GM21381 (cell line): Measurements from ENCODE around the gene TAF1D.
"Not testable (repeated sequence)": the region's sequence is repeated elsewhere in the genome, so short reads cannot be mapped to it uniquely, and the experiment has no call there.

Source experiments
- ATAC-seq: cut with Tn5 transposase; IDR thresholded peaks from one replicate; pipeline ENCODE4 v1.9.1; 2021; ENCODE audit warnings: mild to moderate bottlenecking, moderate library complexity; ENCODE audit not compliant: unreplicated experiment

The TAF1D gene, protein sequence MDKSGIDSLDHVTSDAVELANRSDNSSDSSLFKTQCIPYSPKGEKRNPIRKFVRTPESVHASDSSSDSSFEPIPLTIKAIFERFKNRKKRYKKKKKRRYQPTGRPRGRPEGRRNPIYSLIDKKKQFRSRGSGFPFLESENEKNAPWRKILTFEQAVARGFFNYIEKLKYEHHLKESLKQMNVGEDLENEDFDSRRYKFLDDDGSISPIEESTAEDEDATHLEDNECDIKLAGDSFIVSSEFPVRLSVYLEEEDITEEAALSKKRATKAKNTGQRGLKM

DNA sequence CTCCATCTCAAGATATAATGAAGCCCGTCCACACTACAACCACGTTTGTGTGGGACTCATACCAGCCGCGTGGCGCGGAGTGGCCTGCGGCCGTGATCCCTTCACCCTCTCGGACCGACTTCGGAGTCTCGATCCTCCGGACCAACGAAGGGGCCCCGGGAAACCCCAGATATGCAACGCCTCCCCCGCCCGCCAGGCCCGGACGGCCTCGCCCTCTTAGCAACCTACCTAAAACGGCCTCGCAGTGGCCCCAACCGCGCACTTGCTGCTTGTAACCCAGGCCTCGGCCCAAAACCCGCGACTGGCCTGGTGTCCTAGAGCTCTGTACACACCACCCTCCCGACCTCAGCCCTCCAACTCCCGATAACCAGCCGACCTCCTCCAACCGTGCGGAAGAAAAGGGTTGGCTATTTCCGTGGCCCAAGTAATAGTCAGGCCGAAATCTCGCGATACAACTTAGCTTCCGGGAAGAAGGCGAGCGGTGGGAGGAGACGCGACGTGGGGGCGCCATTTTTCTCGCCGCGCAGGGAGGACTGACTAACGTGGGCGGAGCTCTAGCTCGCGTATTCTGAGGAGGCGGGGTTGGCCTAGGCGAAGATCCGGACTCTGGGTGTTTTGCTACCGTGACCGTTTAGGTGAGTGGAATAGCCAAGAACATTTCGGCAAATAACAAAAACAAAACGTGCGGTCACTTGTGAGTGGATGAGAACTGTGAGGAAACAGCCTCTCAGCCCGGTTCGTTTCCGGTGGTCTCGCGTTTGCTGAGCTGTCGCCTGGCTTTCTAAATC is at the start of gene TAF1D, which contains the start of gene C11orf54:
TSS of gene TAF1D (minus strand) at position 402 of the 788 bp plus-strand sequence. CDS start 2,191 bp downstream, outside the sequence.
TSS of gene C11orf54 (plus strand) at position 579 of the 788 bp plus-strand sequence. CDS start 5,722 bp downstream, outside the sequence.
- peak; percentile 86 for ATAC-seq

DNA sequence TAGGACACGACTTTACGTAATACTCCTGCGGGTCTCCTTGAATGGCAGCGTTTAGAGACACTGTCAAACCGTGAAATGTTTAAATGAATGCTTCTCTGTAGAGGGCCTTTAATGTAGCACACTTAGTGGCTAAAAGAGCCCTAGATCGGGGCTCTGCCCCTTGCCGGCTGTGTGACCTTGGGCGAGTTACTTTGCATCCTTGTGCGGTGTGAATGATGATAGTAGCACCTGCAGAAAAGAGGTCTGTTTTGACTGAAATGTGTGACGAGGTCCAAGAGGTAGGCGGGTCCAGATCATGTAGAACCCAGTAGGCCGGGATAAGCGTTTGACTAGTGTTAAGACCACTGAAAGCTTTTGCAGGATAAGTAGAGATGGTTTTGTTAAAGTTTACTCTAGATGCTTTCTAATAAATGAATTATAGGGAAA is 43.7 kb upstream of the TAF1D start:
- ATAC-seq, result peak; percentile 30

DNA sequence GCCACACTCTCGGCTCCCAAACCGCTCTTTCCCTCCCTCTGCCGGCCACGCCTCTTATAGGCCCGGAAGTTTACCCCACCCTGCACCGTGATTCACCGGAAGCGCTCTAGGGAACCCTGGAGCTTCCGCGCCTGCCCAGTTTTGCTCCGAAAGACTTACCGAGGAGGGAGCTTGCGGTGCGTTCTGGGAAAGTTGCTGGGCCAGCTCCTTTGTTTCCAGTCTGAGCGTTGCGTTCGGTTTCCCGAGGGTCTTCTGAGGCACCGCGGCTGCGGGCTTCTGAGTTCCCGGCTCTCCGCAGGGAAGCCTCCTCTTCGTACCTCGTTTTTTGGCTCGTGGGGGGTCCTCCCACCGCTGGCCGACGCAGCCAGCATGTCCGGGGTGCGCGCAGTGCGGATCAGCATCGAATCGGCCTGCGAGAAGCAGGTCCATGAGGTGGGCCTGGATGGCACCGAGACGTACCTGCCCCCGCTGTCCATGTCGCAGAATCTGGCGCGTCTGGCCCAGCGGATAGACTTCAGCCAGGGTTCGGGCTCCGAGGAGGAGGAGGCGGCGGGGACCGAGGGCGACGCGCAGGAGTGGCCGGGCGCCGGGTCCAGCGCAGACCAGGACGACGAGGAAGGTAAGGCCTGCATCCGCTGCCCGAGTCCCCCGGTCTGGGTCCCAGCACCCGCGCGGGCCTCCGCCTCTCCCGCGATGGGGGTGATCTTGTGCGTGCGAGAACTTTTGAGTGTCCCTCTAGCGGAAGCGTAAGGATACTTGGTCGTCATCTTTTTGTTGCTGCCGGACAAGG is 43.0 kb upstream of the TAF1D start, which contains the start of gene MED17:
TSS of gene MED17 (plus strand) at position 138 of the 790 bp plus-strand sequence. CDS start at position 370, 232 bp downstream.
- peak; percentile 96 for ATAC-seq

DNA sequence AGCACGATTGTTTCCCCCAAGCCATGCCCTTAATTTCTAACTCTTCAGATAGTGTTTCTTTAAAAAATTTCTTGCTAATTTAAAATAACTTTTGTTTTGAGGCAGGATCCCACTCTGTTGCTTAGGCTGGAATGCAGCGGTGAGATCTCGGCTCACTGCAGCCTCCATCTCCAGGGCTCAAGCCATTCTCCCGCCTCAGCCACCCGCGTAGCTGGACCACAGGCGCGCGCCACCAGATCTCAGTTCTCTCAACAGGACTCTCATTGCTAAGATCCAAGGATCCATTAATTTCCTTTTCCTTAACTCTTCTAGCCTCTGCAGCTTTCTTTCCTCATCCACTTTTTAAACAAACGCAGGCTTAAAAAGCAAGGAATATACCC is 42.5 kb upstream of the TAF1D start:
- ATAC-seq, result peak; percentile 47

DNA sequence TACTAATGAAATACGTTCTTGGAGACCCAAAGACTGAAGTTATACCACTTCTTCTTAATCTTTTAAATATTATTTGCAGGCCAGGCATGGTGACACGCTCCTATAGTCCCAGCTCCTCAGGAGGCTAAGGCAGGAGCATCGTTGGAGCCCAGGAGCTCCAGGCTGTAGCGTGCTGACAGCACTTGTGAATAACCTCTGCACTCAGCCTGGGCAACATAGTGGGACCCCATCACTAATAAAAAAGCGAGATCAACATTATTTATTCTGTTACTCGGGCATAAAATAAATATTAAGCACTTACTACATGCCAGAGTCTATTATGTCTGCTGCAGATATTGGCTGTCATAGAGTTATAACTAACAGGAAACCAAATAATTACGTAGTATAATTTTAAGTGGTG is 42.1 kb upstream of the TAF1D start:
- ATAC-seq, result no peak

DNA sequence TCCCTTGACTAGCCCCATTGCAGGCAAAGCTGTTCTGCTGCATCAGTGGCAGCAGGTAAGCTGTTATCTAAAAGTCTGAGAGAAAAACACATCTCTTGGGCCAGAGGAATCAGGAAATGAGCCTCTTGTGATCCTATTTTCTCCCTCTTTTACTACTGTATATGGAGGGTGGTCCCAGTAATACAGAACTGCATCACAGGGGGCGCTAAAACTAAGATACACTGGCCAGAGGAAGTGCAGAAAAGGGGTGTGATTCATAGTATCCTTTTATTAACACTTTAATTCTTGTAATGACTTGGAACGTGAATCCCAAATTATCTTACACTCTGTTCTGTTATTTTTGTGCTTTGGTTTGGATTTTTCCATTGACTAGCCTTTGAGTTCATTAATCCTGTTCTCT is 34.0 kb upstream of the TAF1D start:
- ATAC-seq, result no peak

DNA sequence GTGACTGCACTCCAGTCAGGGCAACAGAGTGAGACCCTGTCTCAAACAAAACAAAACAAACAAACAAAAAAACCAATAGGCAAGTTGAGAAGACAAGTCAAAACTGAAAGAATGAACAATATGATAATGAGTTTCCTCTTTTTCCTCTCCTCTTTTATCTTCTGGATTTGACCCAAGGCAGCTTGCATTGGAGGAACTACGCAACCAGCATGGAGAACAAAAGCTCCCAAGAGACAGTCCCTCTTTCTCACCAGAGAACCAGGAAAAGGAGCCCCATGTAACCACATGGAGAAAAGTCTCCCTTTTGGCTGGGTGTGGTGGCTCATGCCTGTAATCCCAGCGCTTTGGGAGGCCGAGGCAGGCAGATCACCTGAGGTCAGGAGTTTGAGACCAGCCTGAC is 33.3 kb upstream of the TAF1D start:
- not testable (repeated sequence) for ATAC-seq

DNA sequence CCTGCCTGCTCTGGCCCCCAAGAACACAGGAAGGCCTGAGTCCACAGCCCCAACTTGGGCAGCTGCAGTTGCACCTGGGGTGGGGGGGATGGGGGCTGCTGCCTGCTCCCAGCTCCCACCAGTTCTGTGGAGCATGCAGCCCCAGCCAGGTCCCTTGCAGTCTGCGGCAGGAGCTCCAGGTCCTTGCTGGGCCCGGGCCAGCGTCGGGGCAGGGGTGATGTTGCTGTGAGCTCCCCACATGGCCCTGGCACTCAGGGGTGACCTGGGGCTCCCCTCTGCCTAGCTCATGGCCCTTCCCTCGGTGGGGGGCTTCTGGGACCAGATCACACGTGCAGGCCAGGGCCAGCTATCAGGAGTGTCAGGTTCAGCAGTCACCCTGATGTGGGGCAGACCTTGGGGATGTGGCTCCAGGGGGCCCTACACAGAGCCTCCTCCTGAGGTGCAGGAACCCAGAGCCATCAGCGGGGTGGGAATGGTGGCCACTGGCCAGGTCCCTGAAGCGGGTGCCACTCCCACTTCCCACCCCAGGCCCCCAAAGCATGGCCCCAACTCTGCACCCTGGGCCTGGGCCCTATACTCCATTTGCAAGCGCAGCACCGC is 32.4 kb upstream of the TAF1D start:
- ATAC-seq, result no peak

DNA sequence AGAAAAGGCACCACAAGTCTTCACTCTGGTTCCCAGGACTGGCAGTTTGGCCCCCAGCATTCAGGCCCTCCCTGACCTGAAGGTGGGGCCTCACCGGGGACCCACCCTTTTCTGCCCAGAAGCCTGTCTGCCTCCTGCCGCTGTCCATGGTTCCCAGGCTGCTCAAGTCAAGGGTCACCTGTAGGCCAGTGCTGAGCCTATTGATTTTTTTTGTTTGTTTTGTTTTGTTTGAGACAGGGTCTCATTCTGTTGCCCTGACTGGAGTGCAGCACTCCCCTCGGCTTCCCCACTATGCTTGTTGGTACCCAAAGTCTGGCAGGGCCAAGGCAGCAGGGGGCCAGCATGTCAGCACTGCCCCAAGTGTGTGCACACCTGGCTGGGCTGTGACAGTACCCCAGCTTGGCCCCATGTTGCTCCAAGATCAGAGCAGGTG is 31.8 kb upstream of the TAF1D start:
- ATAC-seq, result no peak

DNA sequence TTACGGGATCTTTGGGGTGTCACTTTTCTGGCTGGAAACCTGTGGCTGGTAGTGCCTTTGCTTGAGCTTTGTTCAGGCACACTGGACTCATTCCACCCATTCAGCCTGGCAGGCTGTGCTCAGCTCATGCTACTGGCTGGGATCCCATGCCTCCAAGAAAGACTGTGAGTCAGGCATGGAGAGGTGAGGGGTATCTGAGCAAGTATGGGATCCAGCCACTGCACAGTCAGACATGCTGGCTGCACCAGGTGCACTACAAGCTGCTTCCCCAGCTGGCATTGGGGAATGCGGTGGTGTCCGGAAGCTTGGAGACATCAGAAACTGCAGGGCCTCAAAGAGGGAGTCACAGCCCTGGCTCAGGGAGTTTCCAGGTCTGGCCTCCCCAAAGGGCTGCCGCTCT is 30.8 kb upstream of the TAF1D start:
- no peak for ATAC-seq

DNA sequence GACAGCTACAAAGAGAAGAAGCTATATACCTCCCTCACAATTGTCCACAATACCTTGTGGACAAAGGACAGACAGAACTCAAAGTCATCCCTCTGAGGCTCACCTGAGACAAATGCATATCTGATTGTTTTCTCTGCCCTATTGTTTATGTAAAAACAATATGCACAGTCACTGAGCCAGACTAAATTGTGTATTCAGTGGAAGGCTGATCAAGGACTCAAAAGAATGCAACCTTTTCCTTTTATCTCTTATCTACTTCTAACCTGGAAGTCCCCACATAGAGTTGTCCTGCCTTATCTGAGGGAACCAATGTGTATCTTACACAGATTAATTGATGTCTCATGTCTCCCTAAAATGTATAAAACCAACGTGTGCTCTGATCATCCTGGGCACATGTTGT is 28.9 kb upstream of the TAF1D start:
- ATAC-seq, result no peak

DNA sequence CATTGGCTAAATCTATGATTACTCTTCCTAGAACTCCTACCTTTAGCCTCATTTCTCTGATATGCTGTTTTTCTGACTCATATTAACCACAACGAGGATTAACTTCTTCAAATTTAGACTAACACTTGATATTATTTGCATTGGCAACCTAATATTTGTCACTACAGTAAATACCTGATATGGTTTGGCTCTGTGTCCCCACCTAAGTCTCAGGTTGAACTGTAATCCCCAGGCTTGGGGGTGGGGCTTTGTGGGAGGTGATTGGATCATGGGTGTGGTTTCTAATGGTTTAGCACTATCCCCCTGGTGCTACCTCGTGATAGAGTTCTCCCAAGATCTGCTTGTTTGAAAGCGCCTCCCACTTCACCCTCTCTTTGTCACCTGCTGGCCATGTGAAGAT is 25.7 kb upstream of the TAF1D start:
- ATAC-seq, result no peak

DNA sequence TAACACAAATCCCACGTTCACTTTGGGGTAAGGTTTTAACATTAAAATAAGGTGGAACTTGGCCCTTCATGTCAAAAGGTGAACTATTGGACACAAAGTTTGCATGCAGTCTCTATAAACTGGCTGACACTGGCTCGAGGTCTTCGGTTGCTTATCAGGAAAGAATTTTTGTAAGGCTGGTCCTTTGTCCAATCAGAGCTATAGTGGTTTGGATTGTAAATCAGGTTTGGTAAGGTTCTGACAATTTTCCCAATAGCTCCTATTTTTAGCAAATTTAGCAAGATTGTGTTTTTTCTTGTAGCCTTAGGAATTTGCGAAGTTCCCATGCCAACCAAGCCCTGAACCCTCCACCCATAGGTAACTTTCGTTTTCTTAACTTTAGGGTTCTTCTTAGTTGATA is 25.2 kb upstream of the TAF1D start:
- no peak for ATAC-seq

DNA sequence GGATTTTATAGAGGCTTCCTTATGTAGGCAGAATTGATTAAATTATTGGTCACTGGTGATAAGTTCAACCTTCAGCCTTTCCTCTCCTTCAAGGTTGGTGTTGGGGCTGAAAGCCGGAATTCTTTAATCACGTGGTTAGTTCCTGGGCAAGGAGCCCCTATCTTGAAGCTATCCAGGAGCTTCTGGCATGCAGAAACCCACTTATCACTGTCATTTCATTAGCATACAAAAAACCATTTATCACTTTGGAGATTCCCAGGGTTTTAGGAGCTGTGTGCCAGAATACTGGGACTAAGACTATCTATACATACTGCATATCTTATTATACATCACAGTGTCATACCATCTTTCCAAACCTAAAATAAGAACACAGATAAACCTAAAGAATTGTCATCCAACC is 24.3 kb upstream of the TAF1D start:
- ATAC-seq, result no peak

DNA sequence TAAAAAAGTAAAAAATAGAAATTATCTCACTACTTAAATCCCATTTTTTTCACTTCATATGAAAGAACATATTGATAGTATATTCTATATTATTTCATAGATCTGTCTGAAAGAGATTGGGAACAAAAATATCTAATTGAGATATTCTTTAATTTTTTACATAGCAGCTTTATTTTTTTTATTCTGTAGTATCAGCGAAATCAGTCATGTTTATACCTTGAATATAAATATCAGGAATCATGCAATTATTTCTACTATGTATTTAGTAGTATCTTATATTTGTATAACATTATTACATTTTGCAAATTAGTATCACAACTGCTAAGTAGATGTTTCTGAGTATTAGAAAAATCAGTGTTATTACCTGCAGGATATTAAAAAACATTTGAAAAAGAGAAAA is 20.6 kb upstream of the TAF1D start:
- ATAC-seq, result no peak

DNA sequence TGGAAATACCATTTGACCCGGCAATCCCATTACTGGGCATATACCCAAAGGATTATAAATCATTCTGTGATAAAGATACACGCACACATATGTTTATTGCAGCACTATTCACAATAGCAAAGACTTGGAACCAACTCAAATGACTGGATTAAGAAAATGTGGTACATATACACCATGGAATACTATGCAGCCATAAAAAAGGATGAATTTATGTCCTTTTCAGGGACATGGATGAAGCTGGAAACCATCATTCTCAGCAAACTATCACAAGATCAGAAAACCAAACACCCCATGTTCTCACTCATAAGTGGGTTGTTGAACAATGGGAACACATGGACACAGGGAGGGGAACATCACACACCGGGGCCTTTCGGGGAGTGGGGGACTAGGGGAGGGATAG is 17.8 kb upstream of the TAF1D start:
- not testable (repeated sequence) for ATAC-seq

DNA sequence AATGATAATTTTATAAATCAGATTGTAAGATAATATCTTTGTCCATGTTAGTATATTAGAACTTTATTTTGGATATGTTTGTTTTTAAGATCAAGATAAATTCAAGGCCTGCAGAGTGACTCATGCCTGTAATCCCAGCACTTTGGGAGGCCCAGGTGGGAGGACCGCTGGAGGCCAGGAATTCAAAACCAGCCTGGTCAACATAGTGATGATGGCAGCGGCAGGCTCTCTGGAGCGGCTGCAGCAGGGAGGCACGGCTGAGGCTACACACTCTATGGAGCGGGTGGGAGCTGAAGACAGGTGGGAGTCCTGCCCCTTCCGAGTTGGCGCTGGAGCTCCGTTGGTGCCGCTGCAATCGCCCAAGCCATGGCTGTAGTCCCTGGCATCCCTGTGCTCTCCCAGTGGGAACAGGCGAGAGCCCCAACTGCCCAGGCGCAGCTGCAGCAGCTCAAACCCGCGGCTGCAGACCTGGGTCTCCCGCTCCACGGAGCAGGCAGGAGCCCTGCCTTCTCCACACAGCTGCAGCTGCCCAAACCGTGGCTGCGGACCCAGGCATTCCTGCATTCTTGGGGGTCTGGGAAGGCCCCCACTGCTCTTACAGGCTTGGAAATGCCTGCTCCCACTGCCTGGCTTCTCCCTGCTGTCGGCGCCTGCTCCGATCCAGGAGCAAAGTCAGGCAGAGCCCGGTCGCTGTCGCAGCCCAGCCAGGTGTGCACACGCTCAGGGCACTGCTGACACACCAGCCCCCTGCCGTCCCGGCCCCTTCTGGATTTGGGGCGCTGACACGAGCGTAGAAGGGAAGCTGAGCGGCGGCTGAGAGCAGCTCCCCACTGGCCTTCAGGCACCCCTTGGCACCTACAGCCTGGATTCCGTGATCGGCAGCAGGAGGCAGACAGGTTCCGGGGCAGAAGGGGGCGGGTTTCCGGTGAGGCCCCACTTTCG is 16.9 kb upstream of the TAF1D start:
- ATAC-seq, result no peak

DNA sequence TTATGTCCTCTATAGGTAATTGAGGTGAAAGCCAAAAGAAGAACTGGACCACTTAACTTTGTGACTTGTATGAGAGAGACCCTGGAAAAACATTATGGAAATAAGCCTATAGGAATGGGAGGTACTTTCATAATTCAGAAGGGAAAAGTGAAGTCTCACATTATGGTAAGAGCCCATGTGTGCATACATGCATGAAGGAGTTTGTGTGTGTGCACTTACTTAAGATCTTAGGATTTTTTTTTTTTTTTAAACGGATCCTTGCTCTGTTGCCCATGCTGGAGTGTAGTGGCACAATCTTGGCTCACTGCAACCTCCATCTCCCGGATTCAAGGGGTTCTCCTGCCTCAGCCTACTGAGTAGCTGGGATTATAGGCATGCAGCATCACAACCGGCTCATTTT is 16.0 kb upstream of the TAF1D start:
- no peak for ATAC-seq

DNA sequence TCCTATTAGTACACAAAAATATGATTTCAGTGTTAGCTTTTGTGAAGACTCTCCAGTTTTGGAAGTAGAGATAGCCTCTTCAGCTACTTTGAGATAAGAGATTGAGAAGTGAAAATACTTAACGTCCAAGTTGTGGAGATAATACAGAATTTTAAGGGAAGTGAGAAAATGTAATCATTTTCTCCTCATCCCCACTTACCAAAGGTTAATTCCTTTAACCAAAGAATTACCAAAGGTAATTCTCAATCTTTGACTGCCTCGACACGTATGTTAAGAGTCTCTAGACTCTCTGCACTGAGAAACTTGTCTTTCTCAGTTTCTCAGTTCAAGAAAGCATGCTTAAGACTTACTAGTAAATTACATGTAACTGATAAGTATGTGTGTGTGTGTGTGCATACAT is 15.5 kb upstream of the TAF1D start:
- ATAC-seq, result no peak

DNA sequence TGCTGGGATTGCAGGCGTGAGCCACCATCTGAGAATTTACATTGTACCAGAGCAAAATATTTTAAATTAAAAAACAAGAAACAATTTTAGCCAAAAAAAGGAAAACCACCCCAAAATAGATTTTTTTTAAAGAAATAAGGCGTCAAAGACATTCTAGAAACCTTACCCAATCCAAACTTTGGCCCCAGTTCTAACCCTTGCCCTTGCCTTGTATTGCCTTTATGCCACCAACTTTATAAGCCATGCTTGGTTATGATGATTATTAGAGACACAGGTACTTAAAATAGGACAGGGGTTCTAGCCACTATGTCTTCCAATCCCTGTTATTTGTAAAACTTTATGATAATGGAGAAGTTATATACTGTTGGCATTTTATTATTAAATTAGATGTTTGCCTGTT is 11.9 kb upstream of the TAF1D start:
- ATAC-seq, result no peak
